Measurements from ENCODE around the gene PLA2G2E. TPM values are rescaled to one million over a fixed set of nuclear protein-coding genes. Genes with fewer than 3 reads are reported as not detected.

Gene PLA2G2E
- polyA plus RNA-seq, 1 of the 3 experiments (the other 2 are of a cell fraction) = not detected

- no peak overlapping the region for H3K4me3 ChIP-seq (ENCODE audit: low read depth in 2 of 2, low read length in 1 of 2)
- no peak overlapping the region for H3K4me2 ChIP-seq
- no peaks in the 10 kb centered on the region for H4K20me1 ChIP-seq (ENCODE audit: insufficient read depth)
- ChIA-PET POLR2A (no interaction called here), CTCF (interaction anchor here (1.1 kb wide), 1 partner anchor 29 kb away, joined by 8 read pairs; no protein-coding TSS in a partner anchor)
- H3K27ac ChIP-seq (ENCODE audit: low read depth in 2 of 2, low read length in 1 of 2) = no peak overlapping the region
- H3K9ac ChIP-seq = no peak overlapping the region
- H3K27me3 ChIP-seq (ENCODE audit: insufficient read depth) = no peaks in the 10 kb centered on the region
- no peaks in the 10 kb centered on the region for H3K4me1 ChIP-seq (ENCODE audit: control insufficient read depth in 1 of 2, insufficient read depth in 2 of 2, low read depth in 1 of 2, low read length in 1 of 2)
- no peaks in the 10 kb centered on the region for H3K79me2 ChIP-seq (ENCODE audit: insufficient read depth)
- WGBS (ENCODE audit: low lambda C conversion rate) = 1% methylated on average over 2 of the region's 2 CpGs
- no peaks in the 10 kb centered on the region for H3K9me2 ChIP-seq
- H3F3A ChIP-seq (replicated peaks; ENCODE audit: insufficient read depth) = no peaks in the 10 kb centered on the region
- H2AFZ ChIP-seq (ENCODE audit: low read depth) = no peak overlapping the region
- H3K36me3 ChIP-seq (replicated peaks in 1 of 2; ENCODE audit: control insufficient read depth in 1 of 2, insufficient read depth in 2 of 2, low read length in 1 of 2) = no peaks in the 10 kb centered on the region
- no peak for DNase-seq
- H3K9me3 ChIP-seq = no peaks in the 10 kb centered on the region
- no peak for TF ChIP-seq ELF1 (IDR thresholded peaks at IDR 0.05)
- TF ChIP-seq TAF1 (IDR thresholded peaks at IDR 0.05; ENCODE audit: borderline replicate concordance, low read depth, low read length) = no peak
- TF ChIP-seq POLR2AphosphoS5 (IDR thresholded peaks at IDR 0.05; ENCODE audit: low read depth, low read length) = no peak
- TF ChIP-seq SMC3 (IDR thresholded peaks at IDR 0.05; ENCODE audit: low read depth, low read length) = no peak
- no peak for TF ChIP-seq YY1 (IDR thresholded peaks at IDR 0.05; ENCODE audit: low read depth)
- TF ChIP-seq NRF1 (IDR thresholded peaks at IDR 0.05; ENCODE audit: low read depth, low read length) = no peak
- TF ChIP-seq FOXJ3 (CRISPR knock-in tag; IDR thresholded peaks at IDR 0.05) = no peak
- TF ChIP-seq RXRA (IDR thresholded peaks at IDR 0.05; ENCODE audit: borderline replicate concordance, low read depth) = no peak
- no peak for TF ChIP-seq RAD21 (IDR thresholded peaks at IDR 0.05; ENCODE audit: low read length)
- no peak for TF ChIP-seq RFX5 (IDR thresholded peaks at IDR 0.05; ENCODE audit: low read length)
- no peak for TF ChIP-seq GABPA (IDR thresholded peaks at IDR 0.05; ENCODE audit: low read depth)
- TF ChIP-seq CTCF (IDR thresholded peaks at IDR 0.05) = no peak
- TF ChIP-seq REST (IDR thresholded peaks at IDR 0.05; ENCODE audit: low read depth, low read length) = no peak
- TF ChIP-seq TEAD4 (IDR thresholded peaks at IDR 0.05; ENCODE audit: borderline replicate concordance, insufficient read depth) = no peak
- TF ChIP-seq IRF3 (IDR thresholded peaks at IDR 0.05; ENCODE audit: low read depth, low read length) = no peak
- TF ChIP-seq MAX (IDR thresholded peaks at IDR 0.05; ENCODE audit: low read depth) = no peak
- no peak for TF ChIP-seq RCOR1 (IDR thresholded peaks at IDR 0.05; ENCODE audit: low read length)
- no peak for TF ChIP-seq GATA2 (CRISPR knock-in tag; IDR thresholded peaks at IDR 0.05)
These were observed 22.5 kb upstream of the PLA2G2E start for GRCh38 chr1:19945914-19946313.

Data from SK-N-SH (cell line).